ENCODE data around the gene SSTR4. TPM values are rescaled to one million over a fixed set of nuclear protein-coding genes. Genes with fewer than 3 reads are reported as not detected.

SSTR4 gene
- total and polyA plus RNA-seq, 2 experiments from 2014 or later: not detected

- DNase-seq (ENCODE audit: low read depth in 1 of 2, low spot score in 1 of 2): no peak
- Histone ChIP-seq H3K9me3 (ENCODE audit: low read depth) (no peaks in the 10 kb centered on the region), H3K4me3 (no peak overlapping the region), H3K27ac (no peak overlapping the region), H3K27me3 (peaks cover 81% of the 10 kb centered on the region), H3K36me3 (no peaks in the 10 kb centered on the region), H3K4me1 (ENCODE audit: low read depth) (no peaks in the 10 kb centered on the region)
- no peak for TF ChIP-seq CTCF (IDR thresholded peaks at IDR 0.05; ENCODE audit: low read depth, low read length)
Observed at GRCh38 chr20:23042270-23042669, 7.2 kb downstream of the SSTR4 start.

GRCh38 chr20:23043376-23043775 is 8.3 kb downstream of the SSTR4 start:
- Histone ChIP-seq H3K36me3 (no peaks in the 10 kb centered on the region), H3K27me3 (peaks cover 81% of the 10 kb centered on the region), H3K27ac (no peak overlapping the region), H3K4me1 (ENCODE audit: low read depth) (no peaks in the 10 kb centered on the region), H3K9me3 (ENCODE audit: low read depth) (no peaks in the 10 kb centered on the region), H3K4me3 (no peak overlapping the region)
- no peak for DNase-seq (ENCODE audit: low read depth in 1 of 2, low spot score in 1 of 2)
- no peak for TF ChIP-seq CTCF (IDR thresholded peaks at IDR 0.05; ENCODE audit: low read depth, low read length)

- no peak for DNase-seq (ENCODE audit: low read depth in 1 of 2, low spot score in 1 of 2)
Observed at GRCh38 chr20:23046431-23046830, 11.3 kb downstream of the SSTR4 start.

GRCh38 chr20:23047001-23047737 is 12.1 kb downstream of the SSTR4 start:
- no peak overlapping the region for H3K4me3 ChIP-seq
- H3K36me3 ChIP-seq: no peaks in the 10 kb centered on the region
- H3K4me1 ChIP-seq (ENCODE audit: low read depth): peaks cover 4% of the 10 kb centered on the region
- no peak overlapping the region for H3K27ac ChIP-seq
- no peak for DNase-seq (ENCODE audit: low read depth in 1 of 2, low spot score in 1 of 2)
- H3K27me3 ChIP-seq: peaks cover 75% of the 10 kb centered on the region
- no peaks in the 10 kb centered on the region for H3K9me3 ChIP-seq (ENCODE audit: low read depth)
- no peak for TF ChIP-seq CTCF (IDR thresholded peaks at IDR 0.05; ENCODE audit: low read depth, low read length)

More at GRCh38 chr20:23046431-23046830, 11.3 kb downstream of the SSTR4 start:
- Histone ChIP-seq H3K4me3 (no peak overlapping the region), H3K36me3 (no peaks in the 10 kb centered on the region), H3K9me3 (ENCODE audit: low read depth) (no peaks in the 10 kb centered on the region), H3K27me3 (peaks cover 81% of the 10 kb centered on the region), H3K4me1 (ENCODE audit: low read depth) (peaks cover 4% of the 10 kb centered on the region), H3K27ac (no peak overlapping the region)
- no peak for TF ChIP-seq CTCF (IDR thresholded peaks at IDR 0.05; ENCODE audit: low read depth, low read length)

- Histone ChIP-seq H3K36me3 (no peaks in the 10 kb centered on the region), H3K27ac (no peak overlapping the region), H3K4me1 (ENCODE audit: low read depth) (peaks cover 4% of the 10 kb centered on the region), H3K9me3 (ENCODE audit: low read depth) (no peaks in the 10 kb centered on the region), H3K4me3 (no peak overlapping the region), H3K27me3 (peaks cover 74% of the 10 kb centered on the region)
- no peak for DNase-seq (ENCODE audit: low read depth in 1 of 2, low spot score in 1 of 2)
- no peak for TF ChIP-seq CTCF (IDR thresholded peaks at IDR 0.05; ENCODE audit: low read depth, low read length)
Observed at GRCh38 chr20:23047738-23048214, 12.7 kb downstream of the SSTR4 start.

Measured in cardiac muscle cell (in vitro differentiated cells and primary cell).